GM12874 (cell line): ENCODE measurements around the gene FGR.

ENCODE experiments used
- CTCF ChIP-seq: IDR thresholded peaks from 2 replicates; pipeline ENCODE4 v1.5.1; 2011; ENCODE audit warnings: low read depth, mild to moderate bottlenecking, control low read depth, low read length, moderate library complexity; ENCODE audit not compliant: insufficient read depth

The FGR gene

DNA sequence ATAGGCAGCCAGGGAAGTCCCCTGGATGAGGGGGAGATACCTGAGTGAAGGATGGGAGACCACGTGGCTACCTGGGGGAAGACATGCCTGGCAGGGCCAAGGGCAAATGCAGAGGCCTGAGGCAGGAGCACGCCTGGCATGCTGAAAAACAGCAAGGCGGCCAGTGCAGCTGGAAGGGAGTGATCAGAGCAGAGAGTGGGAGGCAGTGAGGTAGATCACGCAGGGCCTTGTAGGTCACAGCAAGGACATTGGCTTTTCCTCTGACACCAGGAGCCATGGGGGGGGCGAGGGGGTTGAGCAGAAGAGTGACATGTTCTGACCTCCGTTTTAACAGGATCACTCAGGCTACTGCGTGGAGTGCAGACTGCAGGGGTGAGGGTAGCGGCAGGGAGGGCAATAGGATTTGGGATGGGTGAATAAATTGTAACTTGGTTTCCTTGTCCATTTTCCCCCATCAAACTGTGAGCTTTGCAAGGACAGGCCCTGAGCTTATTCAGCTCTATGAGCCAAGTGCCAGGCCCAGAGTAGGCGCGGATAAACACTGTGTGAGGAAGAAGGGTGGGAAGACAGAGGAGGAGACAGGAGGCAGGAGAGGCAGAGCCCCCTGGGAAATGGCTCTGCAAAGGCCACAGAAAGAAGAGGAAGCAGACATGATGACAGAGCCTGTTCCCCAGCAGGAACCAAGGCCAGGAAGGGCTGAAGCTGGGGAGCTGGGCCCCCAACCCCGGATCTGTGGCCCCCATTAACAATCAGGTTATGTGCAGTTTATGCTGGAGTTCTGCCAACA lies 20.4 kb upstream of the FGR start:
- no peak for TF ChIP-seq CTCF

DNA sequence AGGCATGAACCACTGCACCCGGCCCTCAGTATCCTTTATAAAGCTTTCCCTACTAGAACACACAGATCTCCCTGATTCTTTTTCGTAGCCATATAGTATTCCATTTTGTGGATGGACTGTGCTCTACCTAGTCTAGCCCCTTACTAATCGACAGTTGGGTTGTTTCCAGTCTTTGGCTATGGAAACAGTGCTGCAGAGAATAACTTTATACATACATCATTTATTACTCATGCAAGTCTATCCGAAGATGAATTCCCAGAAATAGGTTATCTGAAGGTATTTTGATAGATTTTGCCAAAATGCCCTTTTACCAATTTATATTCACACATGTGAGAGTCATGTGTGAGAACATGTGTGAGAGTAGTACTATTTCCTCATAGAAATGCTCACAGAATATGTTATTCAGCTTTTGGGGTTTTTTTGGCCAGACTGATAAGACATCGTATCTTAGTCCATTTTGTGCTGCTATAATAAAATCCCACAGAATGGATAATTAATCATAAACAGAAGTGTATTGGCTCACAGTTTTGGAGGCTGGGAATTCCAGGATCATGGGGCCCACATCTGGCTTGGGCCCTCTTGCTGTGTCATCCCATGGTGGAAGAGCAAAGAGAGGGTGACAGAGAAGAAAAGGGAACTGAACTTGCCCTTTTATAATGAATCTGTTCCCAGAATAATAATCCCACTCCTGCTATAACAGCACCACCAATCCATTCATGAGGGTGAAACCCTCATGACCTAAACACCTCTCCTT lies 17.3 kb upstream of the FGR start:
- no peak for TF ChIP-seq CTCF

GRCh38 chr1:27650539-27651175 lies 15.7 kb upstream of the FGR start:
- no peak for TF ChIP-seq CTCF

DNA sequence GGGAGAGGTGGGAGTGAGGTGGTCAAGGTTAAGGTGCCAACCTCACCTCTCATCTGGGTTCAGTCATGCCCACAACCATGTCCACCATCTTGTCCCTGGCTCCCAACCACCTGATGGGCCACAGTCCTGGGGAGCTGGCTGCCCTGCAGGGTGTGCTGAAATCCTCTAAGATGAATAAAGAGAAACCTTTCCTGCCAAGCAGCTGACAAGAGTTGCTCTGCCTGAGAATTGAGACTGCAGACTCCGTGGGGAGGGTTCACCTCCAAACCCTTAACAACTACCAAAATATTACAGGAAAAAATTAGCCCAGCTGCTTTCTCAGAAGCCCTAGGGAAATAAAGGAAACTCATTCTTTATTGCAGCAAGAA lies 15.2 kb upstream of the FGR start:
- TF ChIP-seq CTCF: no peak

DNA sequence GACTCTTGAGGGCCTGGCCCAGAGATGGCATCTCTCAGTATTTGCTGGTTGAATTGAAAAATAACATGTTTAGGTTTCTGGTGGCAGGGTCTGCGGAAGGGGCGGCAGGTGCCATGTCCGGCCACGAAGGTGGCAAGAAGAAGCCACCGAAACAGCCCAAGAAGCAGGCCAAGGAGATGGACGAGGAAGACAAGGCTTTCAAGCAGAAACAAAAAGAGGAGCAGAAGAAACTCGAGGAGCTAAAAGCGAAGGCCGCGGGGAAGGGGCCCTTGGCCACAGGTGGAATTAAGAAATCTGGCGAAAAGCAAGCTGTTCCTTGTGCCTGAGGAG lies 14.3 kb upstream of the FGR start:
- no peak for TF ChIP-seq CTCF

DNA sequence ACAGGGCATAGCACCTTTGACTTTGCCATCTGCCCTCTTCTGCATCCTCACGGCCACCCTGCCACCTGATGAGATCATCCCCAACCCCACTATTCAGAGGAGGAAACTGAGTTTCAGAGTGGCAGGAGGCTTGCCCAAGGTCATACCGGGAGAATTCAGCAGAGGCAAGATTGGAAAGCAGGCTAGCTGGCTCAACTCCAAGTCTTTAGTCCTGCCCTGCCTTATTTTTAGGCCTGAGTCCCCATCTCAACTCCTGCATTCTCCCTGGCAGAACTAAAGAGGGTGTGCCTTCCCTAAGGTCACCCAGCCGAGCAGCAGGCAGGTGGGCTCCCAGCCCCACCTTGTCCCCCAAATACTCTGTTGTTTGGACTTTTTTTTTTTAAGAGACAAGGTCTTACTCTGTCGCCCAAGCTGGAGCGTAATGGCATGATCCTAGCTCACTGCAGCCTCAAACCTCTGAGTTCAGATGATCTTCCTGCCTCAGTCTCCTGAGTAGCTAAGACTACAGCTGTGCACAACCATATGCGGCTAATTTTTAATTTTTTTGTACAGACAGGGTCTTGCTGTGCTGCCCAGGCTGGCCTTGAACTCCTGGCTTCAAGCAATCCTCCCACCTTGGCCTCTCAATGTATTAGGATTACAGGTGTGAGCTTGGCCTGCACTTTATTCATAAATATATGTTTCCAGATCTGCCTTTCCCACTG lies 13.8 kb upstream of the FGR start:
- no peak for TF ChIP-seq CTCF

DNA sequence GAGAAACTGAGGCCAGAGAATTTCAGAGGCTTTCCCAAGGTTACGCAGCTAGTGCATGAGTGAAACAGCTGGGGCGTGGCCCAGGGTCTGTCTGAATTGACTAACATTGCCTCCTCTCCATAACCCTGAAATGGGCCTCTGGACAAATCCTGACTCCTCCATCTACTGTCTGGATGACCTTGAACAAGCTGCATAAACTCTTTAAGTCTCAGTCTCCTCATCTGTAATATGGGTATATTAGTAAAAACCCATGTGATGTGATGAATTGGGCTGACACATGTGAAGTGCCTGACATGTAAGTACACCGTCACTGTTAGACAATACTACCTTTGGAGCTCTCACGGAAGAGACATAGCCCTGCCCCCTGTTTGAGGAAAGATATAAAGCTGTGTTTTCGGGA lies 12.3 kb upstream of the FGR start:
- no peak for TF ChIP-seq CTCF
